Measurements from ENCODE around the gene PPP2R5E. TPM values are rescaled to one million over a fixed set of nuclear protein-coding genes. Genes with fewer than 3 reads are reported as not detected.
A peak's percentile ranks its signal among the peaks of the same experiment; 100 is the strongest.

Gene PPP2R5E
- total and polyA plus RNA-seq, 5 experiments from 2014 or later, result 32.3 to 39.5 (median 33.3) TPM

GRCh38 chr14:63512861-63513260, 30.3 kb downstream of the PPP2R5E start:
- no peak for DNase-seq
- ATAC-seq, result no peak
- H3K9me3 Mint-ChIP-seq, result no peaks in the 10 kb centered on the region
- no peaks in the 10 kb centered on the region for H3K27me3 Mint-ChIP-seq
- H3K27ac Mint-ChIP-seq, result peak overlapping the region in 5 of 10 donors; percentile 4 to 35 (median 11)
- H3K4me3 Mint-ChIP-seq, result no peak overlapping the region
- POLR2A ChIA-PET, result no interaction called here
- H3K4me1 Mint-ChIP-seq, result peaks cover 33 to 72% (median 68%) of the 10 kb centered on the region in 4 donors
- peaks cover 0 to 11% (median 7%) of the 10 kb centered on the region in 3 donors for H3K36me3 Mint-ChIP-seq

DNA sequence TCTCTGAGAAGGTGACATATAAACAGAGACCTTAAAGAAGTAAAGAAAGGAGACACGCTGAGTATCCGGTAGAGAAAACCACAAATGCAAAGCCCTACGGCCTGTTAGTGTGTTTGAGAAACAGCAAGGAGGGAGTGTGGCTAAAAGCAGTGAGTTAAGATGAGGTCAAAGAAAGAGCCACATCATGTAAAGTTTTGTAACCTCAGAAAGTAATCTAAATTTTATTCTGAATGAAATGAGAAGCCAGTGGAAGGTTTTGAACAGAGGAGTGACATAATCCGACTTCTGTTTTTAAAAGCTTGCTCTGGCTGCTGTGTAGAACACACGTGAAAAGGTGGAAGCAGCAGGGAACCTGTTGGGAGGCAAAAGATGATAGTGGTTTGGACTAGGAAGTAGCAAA, 32.6 kb downstream of the PPP2R5E start:
- H3K27ac Mint-ChIP-seq, result peak overlapping the region; percentile 30 to 89 (median 76)
- POLR2A ChIA-PET, result no interaction called here
- peak in 5 of 10 donors; percentile 20 to 60 (median 21) for DNase-seq
- H3K27me3 Mint-ChIP-seq, result no peaks in the 10 kb centered on the region
- H3K4me3 Mint-ChIP-seq, result peak overlapping the region; percentile 21 to 78 (median 62)
- peaks cover 32 to 70% (median 67%) of the 10 kb centered on the region in 4 donors for H3K4me1 Mint-ChIP-seq
- peaks cover 0 to 14% (median 12%) of the 10 kb centered on the region in 3 donors for H3K36me3 Mint-ChIP-seq
- H3K9me3 Mint-ChIP-seq, result no peaks in the 10 kb centered on the region
- ATAC-seq, result peak; percentile 69 to 82

GRCh38 chr14:63508033-63508432, 35.1 kb downstream of the PPP2R5E start:
- H3K4me1 Mint-ChIP-seq, result peaks cover 36 to 69% (median 64%) of the 10 kb centered on the region in 4 donors

GRCh38 chr14:63504648-63505047, 38.5 kb downstream of the PPP2R5E start:
- H3K9me3 Mint-ChIP-seq, result no peaks in the 10 kb centered on the region
- H3K36me3 Mint-ChIP-seq, result peaks cover 0 to 35% (median 20%) of the 10 kb centered on the region in 3 donors
- H3K27me3 Mint-ChIP-seq, result no peaks in the 10 kb centered on the region
- no peak for ATAC-seq
- POLR2A ChIA-PET, result no interaction called here
- DNase-seq, result no peak
- no peak overlapping the region for H3K4me3 Mint-ChIP-seq
- H3K27ac Mint-ChIP-seq, result peak overlapping the region in 2 of 10 donors; percentile 11 to 13
- peaks cover 25 to 51% (median 44%) of the 10 kb centered on the region in 4 donors for H3K4me1 Mint-ChIP-seq

More at GRCh38 chr14:63508033-63508432, 35.1 kb downstream of the PPP2R5E start:
- peak; percentile 66 to 74 for ATAC-seq
- peak overlapping the region; percentile 1 to 85 (median 76) for H3K27ac Mint-ChIP-seq
- H3K9me3 Mint-ChIP-seq, result no peaks in the 10 kb centered on the region
- peak overlapping the region in 3 of 10 donors; percentile 0 to 5 (median 3) for H3K4me3 Mint-ChIP-seq
- DNase-seq, result peak in 7 of 10 donors; percentile 6 to 54 (median 30)
- POLR2A ChIA-PET, result interaction anchor here (0.6 to 0.7 kb wide), 2 partner anchors 119 to 229 kb away, joined by 3 read pairs; no protein-coding TSS in a partner anchor
- H3K27me3 Mint-ChIP-seq, result no peaks in the 10 kb centered on the region
- peaks cover 0 to 21% (median 14%) of the 10 kb centered on the region in 3 donors for H3K36me3 Mint-ChIP-seq

GRCh38 chr14:63501429-63501828, 41.7 kb downstream of the PPP2R5E start:
- peaks cover 0 to 46% (median 11%) of the 10 kb centered on the region in 3 donors for H3K36me3 Mint-ChIP-seq
- DNase-seq (no peak), ATAC-seq (no peak)
- H3K4me3 Mint-ChIP-seq, result peak overlapping the region in 1 of 10 donors; percentile 20
- POLR2A ChIA-PET, result no interaction called here
- peaks cover 13 to 49% (median 46%) of the 10 kb centered on the region in 4 donors for H3K4me1 Mint-ChIP-seq
- no peaks in the 10 kb centered on the region for H3K9me3 Mint-ChIP-seq
- peak overlapping the region in 1 of 10 donors; percentile 46 for H3K27ac Mint-ChIP-seq
- H3K27me3 Mint-ChIP-seq, result no peaks in the 10 kb centered on the region

GRCh38 chr14:63499701-63500250, 43.4 kb downstream of the PPP2R5E start:
- Mint-ChIP-seq H3K36me3 (peaks cover 0 to 41% (median 13%) of the 10 kb centered on the region in 3 donors), H3K27me3 (no peaks in the 10 kb centered on the region), H3K4me1 (peaks cover 9 to 42% (median 39%) of the 10 kb centered on the region in 4 donors)

DNA sequence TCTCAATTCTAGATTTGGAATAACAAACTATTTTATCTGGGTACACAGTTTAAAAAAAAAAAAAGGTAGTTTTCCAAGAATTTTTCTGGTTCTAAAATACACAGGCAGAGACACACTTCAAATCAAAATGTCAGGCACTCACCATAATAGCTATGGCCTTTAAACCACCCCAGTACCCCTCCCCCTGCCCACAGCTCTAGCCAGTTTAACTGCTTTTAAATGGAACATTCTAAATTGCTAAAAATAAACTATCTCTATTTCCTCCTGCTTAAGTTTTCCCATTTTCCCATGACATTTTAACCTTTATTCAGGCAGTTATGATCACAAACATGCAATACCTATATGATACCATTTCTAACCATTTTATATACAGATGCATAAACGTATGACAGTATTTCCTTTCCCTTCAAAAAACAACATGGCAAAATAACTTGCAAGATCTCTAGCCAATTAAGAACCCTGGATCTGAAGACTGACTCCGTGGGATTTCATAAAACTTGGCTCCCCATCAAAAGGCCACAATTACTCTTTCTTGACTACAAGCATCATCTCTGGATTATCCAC, 46.3 kb downstream of the PPP2R5E start:
- Mint-ChIP-seq H3K9me3 (no peaks in the 10 kb centered on the region), H3K4me1 (peaks cover 9 to 38% (median 31%) of the 10 kb centered on the region in 4 donors), H3K4me3 (no peak overlapping the region), H3K27ac (peak overlapping the region in 1 of 10 donors; percentile 83), H3K36me3 (peaks cover 0 to 37% (median 13%) of the 10 kb centered on the region in 3 donors), H3K27me3 (no peaks in the 10 kb centered on the region)
- DNase-seq, result no peak
- ATAC-seq, result no peak
- POLR2A ChIA-PET, result no interaction called here

More at GRCh38 chr14:63499701-63500250, 43.4 kb downstream of the PPP2R5E start:
- DNase-seq (no peak), ATAC-seq (no peak)
- Mint-ChIP-seq H3K4me3 (no peak overlapping the region), H3K27ac (peak overlapping the region in 1 of 10 donors; percentile 76), H3K9me3 (no peaks in the 10 kb centered on the region)
- POLR2A ChIA-PET, result no interaction called here

- POLR2A ChIA-PET, result no interaction called here
- H3K27ac Mint-ChIP-seq, result peak overlapping the region in 1 of 10 donors; percentile 24
- H3K9me3 Mint-ChIP-seq, result no peaks in the 10 kb centered on the region
- H3K4me3 Mint-ChIP-seq, result no peak overlapping the region
- H3K27me3 Mint-ChIP-seq, result no peaks in the 10 kb centered on the region
- peaks cover 8 to 40% (median 37%) of the 10 kb centered on the region in 4 donors for H3K4me1 Mint-ChIP-seq
- H3K36me3 Mint-ChIP-seq, result peaks cover 0 to 15% (median 5%) of the 10 kb centered on the region in 3 donors
- DNase-seq (no peak), ATAC-seq (no peak)
Measured at GRCh38 chr14:63493246-63493645, 49.9 kb downstream of the PPP2R5E start.

DNA sequence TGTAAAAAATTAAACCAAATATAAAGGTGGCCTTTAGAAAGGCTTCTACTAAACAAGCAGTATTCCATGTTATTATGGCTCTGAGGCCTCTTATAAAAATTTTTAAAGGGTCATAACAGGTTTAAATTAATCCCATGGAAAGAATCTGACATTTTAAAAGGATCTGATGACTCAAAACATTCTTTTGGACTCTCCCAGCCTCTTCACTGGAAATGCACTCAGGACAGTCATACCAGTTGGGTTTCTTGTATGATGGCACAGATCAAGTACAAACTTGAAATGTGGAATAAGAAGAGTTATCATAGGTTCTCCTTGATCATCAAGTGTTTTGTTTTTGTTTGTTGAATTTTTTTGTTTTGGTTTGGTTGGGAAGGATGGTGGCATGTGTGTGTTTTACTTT, 50.8 kb downstream of the PPP2R5E start:
- ATAC-seq (no peak), DNase-seq (no peak)
- H3K27me3 Mint-ChIP-seq, result no peaks in the 10 kb centered on the region
- H3K4me1 Mint-ChIP-seq, result peaks cover 11 to 43% (median 43%) of the 10 kb centered on the region in 4 donors
- peak overlapping the region in 4 of 10 donors; percentile 11 to 58 (median 23) for H3K27ac Mint-ChIP-seq
- peaks cover 0 to 13% (median 5%) of the 10 kb centered on the region in 3 donors for H3K36me3 Mint-ChIP-seq
- POLR2A ChIA-PET, result no interaction called here
- no peaks in the 10 kb centered on the region for H3K9me3 Mint-ChIP-seq
- no peak overlapping the region for H3K4me3 Mint-ChIP-seq

DNA sequence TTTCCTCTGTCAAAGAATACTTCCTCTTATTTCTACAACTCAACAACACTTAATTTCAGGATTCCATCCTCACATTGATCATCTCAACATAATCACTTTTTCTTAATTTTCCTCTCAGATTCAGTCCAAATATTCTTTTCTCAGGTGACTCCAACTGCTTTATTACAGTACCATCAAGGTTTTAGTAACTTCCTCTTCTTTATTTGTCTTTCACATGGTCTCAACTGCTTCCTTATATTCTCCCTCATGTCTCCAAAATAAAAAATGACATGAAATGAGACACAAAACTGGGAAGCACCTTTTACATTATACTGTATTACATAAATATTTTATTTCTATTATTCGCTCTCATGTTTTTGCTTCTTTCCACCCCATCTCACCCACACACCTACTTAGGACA, 55.5 kb downstream of the PPP2R5E start:
- Mint-ChIP-seq H3K4me1 (peaks cover 30 to 68% (median 60%) of the 10 kb centered on the region in 4 donors), H3K36me3 (peaks cover 0 to 15% (median 0%) of the 10 kb centered on the region in 3 donors), H3K4me3 (peak overlapping the region in 1 of 10 donors; percentile 64), H3K9me3 (no peaks in the 10 kb centered on the region), H3K27ac (peak overlapping the region in 3 of 10 donors; percentile 3 to 78 (median 45)), H3K27me3 (no peaks in the 10 kb centered on the region)
- ATAC-seq (no peak), DNase-seq (no peak)
- POLR2A ChIA-PET, result no interaction called here

- peak overlapping the region in 8 of 10 donors; percentile 3 to 86 (median 37) for H3K27ac Mint-ChIP-seq
- H3K27me3 Mint-ChIP-seq, result no peaks in the 10 kb centered on the region
- no peak for DNase-seq
- no peaks in the 10 kb centered on the region for H3K9me3 Mint-ChIP-seq
- POLR2A ChIA-PET, result no interaction called here
- no peak for ATAC-seq
- H3K4me1 Mint-ChIP-seq, result peaks cover 27 to 59% (median 54%) of the 10 kb centered on the region in 4 donors
- H3K4me3 Mint-ChIP-seq, result no peak overlapping the region
- H3K36me3 Mint-ChIP-seq, result peaks cover 0 to 12% (median 0%) of the 10 kb centered on the region in 3 donors
Measured at GRCh38 chr14:63486738-63487137, 56.4 kb downstream of the PPP2R5E start.

DNA sequence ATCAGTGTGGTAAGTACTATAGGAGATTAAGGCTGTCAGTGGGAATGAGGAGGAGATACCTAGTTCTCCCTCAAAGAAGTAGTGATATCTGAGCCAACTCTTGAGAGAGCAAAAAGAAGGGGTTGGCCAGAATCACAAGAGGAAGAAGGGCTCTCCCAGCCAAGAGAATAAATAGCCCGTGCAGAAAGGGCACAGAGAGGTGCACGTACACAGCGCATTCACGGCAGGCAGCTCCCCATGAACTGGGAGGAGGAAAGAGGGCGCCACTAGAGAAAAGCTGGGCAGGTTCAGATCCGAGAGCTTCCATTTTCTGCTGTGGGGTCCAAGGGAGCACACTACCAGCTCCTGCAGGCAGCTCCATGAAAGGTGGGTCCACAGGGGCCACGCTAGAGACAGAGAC, 59.9 kb downstream of the PPP2R5E start:
- Mint-ChIP-seq H3K4me1 (peaks cover 29 to 69% (median 58%) of the 10 kb centered on the region in 4 donors), H3K27me3 (no peaks in the 10 kb centered on the region), H3K9me3 (no peaks in the 10 kb centered on the region), H3K4me3 (peak overlapping the region in 3 of 10 donors; percentile 5 to 51 (median 12)), H3K36me3 (peaks cover 0 to 13% (median 3%) of the 10 kb centered on the region in 3 donors), H3K27ac (peak overlapping the region in 7 of 10 donors; percentile 23 to 92 (median 69))
- ATAC-seq (no peak), DNase-seq (no peak)
- POLR2A ChIA-PET, result no interaction called here

GRCh38 chr14:63480599-63480998, 62.6 kb downstream of the PPP2R5E start:
- H3K4me1 Mint-ChIP-seq, result peaks cover 20 to 71% (median 55%) of the 10 kb centered on the region in 4 donors

More at GRCh38 chr14:63480599-63480998, 62.6 kb downstream of the PPP2R5E start:
- POLR2A ChIA-PET, result no interaction called here
- Mint-ChIP-seq H3K9me3 (no peaks in the 10 kb centered on the region), H3K36me3 (peaks cover 0 to 10% (median 3%) of the 10 kb centered on the region in 3 donors), H3K27me3 (no peaks in the 10 kb centered on the region), H3K27ac (peak overlapping the region in 5 of 10 donors; percentile 9 to 59 (median 34)), H3K4me3 (peak overlapping the region in 1 of 10 donors; percentile 33)
- no peak for DNase-seq
- no peak for ATAC-seq
